Stimulated activated CD4-positive, alpha-beta T cell treated with anti-CD3 and anti-CD28 coated beads, Interleukin-12 subunit alpha, Interleukin-12 subunit beta, amount 100 ng/mL, for 4 hours (primary cell): Measurements from ENCODE around the gene ORM1.
"Not testable (repeated sequence)": the region's sequence is repeated elsewhere in the genome, so short reads cannot be mapped to it uniquely, and the experiment has no call there.

Experiments
- DNase-seq: peaks from one replicate; pipeline ENCODE4 v3.0.0-alpha.2; 2020

ORM1 gene

GRCh38 chr9:114322831-114323531, at the start of gene ORM1:
Gene ORM1 (plus strand): TSS chr9:114323098. CDS start chr9:114323134, 36 bp downstream.
- not testable (repeated sequence) for DNase-seq

- DNase-seq = no peak
Observed at GRCh38 chr9:114273461-114273881, 49.4 kb upstream of the ORM1 start.

DNA sequence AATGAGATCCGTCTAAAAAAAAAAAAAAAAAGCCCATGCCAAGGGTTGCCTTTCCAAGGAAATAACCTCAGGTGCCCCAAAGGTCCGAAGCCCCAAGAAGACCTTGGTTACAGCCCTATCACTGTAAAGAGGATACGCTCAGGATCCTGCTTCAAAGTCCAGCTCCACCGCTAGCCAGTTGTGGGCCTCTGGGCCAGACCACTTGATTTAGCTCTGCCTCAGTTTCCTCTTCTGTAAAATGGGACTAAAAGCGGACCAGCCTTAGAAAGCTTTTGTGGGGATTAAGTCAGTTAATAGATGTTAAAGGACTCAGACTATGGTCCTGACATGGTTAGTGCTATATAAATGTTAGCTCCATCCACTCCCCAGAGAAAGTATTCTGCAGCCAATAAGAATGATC, 48.7 kb upstream of the ORM1 start:
- no peak for DNase-seq

GRCh38 chr9:114275246-114276004, 47.5 kb upstream of the ORM1 start:
- no peak for DNase-seq

GRCh38 chr9:114276908-114277821, 45.7 kb upstream of the ORM1 start:
- DNase-seq = no peak

GRCh38 chr9:114278356-114278755, 44.5 kb upstream of the ORM1 start:
- no peak for DNase-seq

- DNase-seq = no peak
Observed at GRCh38 chr9:114278881-114279570, 43.9 kb upstream of the ORM1 start.

GRCh38 chr9:114279693-114280092, 43.2 kb upstream of the ORM1 start:
- DNase-seq = no peak

- no peak for DNase-seq
Observed at GRCh38 chr9:114280636-114281472, 42.0 kb upstream of the ORM1 start.

DNA sequence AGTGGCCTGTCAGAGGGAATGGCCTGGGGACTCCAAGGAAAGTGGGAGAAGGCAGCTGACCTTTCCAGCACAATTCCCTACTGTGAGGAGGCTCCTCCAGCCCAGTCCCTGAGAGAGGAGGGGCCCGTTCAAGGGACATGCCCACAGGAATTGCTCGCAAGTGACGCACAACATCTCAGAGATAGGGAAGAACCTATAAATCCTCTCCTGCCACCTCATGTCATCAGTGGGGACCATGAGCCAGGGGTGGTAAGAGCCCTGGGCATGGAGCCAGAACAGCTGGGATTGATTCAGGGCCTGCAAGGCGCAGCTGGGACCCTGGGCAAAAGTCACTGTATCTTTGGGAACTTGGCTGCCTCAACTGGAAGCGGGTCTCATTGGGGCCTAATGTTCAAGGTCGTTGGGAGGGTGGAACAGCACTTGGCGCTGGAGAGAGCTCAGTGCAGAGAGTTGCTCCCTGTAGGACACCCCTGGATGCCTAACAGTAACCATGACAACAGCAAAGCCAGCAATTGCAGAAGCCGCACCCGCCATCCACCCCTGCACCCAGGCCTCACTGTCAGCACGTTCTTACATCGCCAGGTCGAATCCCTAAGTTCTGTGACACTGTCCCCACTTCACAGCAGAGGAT, 41.3 kb upstream of the ORM1 start:
- DNase-seq = no peak

GRCh38 chr9:114282104-114282485, 40.8 kb upstream of the ORM1 start:
- DNase-seq = no peak

DNA sequence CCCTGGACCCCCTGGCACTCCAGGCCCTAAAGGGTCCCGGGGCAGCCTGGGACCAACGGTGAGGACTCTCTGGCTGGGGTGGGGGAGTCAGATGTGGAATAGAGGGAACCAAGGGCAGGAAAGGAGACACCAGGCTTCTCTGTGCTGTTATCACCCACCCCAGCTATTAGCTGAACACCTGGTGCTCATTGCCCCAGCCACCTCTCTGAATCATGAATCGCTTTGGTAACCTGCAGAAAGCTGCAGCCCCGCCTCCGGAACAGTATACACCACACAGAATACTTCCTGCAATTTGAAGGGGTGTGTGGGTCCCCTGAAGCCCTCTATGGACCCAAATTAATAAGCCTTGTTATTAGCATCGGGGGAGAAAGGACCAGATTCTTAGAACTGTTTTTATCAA, 40.4 kb upstream of the ORM1 start:
- DNase-seq = no peak

DNA sequence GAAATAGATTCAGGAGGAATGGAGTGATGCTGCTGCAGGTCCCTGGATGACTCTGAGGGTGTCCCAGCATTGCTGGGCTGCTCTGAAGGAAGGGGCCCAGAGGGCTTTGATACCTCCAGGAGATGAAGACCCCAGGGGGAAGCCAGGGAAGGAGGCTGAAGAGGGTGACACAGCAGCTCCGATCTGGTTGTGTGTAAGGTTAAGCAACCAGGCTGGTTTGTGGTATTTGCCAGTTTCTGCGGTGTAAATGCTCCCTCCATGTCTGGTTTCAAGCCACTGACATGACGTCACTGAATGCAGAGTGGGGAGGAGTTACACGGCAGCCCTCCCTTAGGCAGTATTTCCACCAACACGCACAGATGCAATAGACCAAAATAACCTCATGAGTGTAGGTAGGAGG, 40.0 kb upstream of the ORM1 start:
- no peak for DNase-seq

DNA sequence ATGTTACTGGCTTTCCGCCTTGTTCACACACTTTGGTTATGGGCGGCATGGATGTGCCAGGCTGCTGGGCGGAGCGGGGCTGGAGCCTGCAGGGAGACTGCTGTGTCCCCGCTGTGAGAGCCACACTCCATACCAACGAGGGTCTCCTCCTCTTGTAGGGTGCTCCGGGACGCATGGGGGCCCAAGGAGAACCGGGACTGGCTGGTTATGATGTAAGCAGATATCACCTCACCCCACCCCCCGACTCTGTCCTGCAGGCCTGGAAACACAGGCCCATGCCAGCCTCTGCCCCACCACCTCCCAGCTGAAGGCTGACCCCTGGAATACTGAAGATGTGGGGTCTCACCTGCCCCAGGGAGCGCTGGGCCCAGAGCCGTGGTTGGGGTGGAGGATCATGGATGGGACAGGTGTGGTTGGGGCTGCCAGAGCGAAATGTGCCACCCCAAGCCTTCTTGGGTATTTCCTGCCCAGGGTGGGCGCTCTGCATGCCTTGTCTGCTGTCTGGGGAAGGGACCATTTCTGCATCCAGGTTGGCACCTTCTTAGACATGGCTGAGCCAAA, 39.3 kb upstream of the ORM1 start:
- DNase-seq = no peak

- DNase-seq = no peak
Observed at GRCh38 chr9:114284316-114285060, 38.4 kb upstream of the ORM1 start.

GRCh38 chr9:114285166-114285867, 37.6 kb upstream of the ORM1 start:
- DNase-seq = no peak

DNA sequence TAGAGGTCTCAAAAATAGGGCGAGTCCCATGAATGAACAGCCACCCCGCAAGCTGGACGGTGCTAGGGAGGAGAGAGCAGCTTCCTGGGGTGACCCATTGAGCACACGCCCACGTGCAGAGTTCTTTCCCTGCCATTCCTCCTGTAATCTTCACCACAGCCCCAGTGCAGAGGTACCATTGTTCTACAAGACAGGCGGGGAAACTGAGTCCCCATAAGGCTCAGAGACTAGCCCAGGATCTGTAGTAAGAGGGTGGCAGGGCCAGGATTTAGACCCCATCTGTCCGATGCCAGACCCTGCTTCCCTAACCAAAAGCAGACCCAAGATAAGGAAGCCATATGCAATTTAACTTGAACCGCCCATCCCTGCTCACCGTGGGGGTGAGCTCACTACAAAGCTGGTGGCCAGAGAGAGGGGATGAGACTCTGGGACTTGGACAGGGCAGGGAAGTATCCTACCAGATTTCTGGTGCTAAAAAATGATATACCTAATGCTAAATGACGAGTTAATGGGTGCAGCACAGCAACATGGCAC, 36.7 kb upstream of the ORM1 start:
- DNase-seq = no peak

DNA sequence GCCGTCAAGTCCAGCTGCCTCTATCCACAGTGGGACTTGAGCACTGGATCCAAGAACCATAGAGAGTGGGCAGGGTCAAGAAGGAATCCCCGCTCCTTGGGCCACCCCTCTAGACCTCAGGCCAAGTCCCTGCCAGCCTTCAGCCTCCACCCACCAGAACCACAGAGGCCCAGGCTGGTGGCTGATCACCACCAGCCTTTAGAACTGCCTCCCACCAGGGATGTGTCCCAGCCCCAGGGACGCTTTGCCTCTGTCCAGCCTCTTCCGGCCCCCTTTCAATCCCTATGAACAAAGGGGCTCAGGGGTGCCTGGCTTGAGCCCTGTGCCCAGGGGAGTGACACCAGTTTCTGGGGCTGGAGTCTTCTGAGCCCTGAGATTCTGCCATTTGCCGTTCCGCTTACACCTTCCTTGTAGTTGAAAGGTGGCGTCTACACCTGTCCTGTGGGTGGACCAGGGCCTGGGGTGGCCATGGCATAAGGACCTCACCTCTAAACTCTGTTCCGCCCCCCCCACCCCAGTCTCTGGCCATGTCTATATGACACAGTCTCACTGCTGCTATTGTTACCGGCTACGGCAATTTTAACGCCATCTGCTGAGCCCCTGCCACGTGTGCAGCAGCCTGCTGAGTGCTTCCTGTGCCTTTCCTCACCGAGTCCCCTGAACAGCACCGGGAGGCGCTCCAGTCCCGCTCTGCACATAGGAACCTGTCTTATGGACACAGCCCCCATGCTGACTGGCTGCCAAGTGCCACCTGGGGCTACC, 35.7 kb upstream of the ORM1 start:
- no peak for DNase-seq
